H1 (cell line): Measurements from ENCODE around the gene CWC27. TPM values are rescaled to one million over a fixed set of nuclear protein-coding genes. Genes with fewer than 3 reads are reported as not detected.

Experiments used
- CTCF ChIA-PET: fragments of 300-600 bp; sonication (Branson Sonifier 250); formaldehyde crosslinking; loops from one replicate; lab custom pipeline; 2021; ENCODE audit not compliant: partially characterized antibody; lab: Charles Lee
- POLR2A ChIA-PET: fragments of 300-600 bp; sonication (Branson Sonifier 250); formaldehyde crosslinking; loops from one replicate; lab custom pipeline; 2021; ENCODE audit warnings: inconsistent platforms; ENCODE audit not compliant: partially characterized antibody; lab: Charles Lee
- DNase-seq, 2 experiments: peaks; one replicate each; pipeline versions ENCODE4 v3.0.0 to v3.0.0-alpha.2; 2010 to 2022; ENCODE audit warnings: low spot score in 2 of 2, low read depth in 1 of 2, mixed read lengths in 1 of 2
- FAIRE-seq: peaks from 2 replicates; lab custom pipeline; 2011; peaks lifted over from hg19 to GRCh38; lab: Jason Lieb, UNC
- H2AFZ ChIP-seq: 2 replicates; pipeline ENCODE4 v1.8.1; 2012; ENCODE audit warnings: low read length, inconsistent platforms
- H2AK5ac ChIP-seq: 2 replicates; pipeline ENCODE4 v1.6.1; 2013; ENCODE audit warnings: low read depth, low read length
- H2BK120ac ChIP-seq: replicated peaks from 2 replicates; pipeline ENCODE3; 2013; ENCODE audit warnings: low read depth, low read length, inconsistent platforms
- H2BK12ac ChIP-seq: 2 replicates; pipeline ENCODE4 v1.6.1; 2013; ENCODE audit warnings: low read depth, low read length
- H2BK15ac ChIP-seq: 2 replicates; pipeline ENCODE4 v1.6.1; 2013; ENCODE audit warnings: low read length
- H2BK20ac ChIP-seq: 2 replicates; pipeline ENCODE4 v1.6.1; 2013; ENCODE audit warnings: low read length
- H2BK5ac ChIP-seq: 2 replicates; pipeline ENCODE4 v1.6.1; 2013; ENCODE audit warnings: low read depth, low read length
- H3K14ac ChIP-seq: 2 replicates; pipeline ENCODE4 v1.6.1; 2013; ENCODE audit warnings: inconsistent platforms; ENCODE audit not compliant: insufficient read length
- H3K18ac ChIP-seq: 2 replicates; pipeline ENCODE4 v1.6.1; 2013; ENCODE audit warnings: low read length; ENCODE audit errors: extremely low read depth
- H3K23ac ChIP-seq: 2 replicates; pipeline ENCODE4 v1.6.1; 2013; ENCODE audit warnings: inconsistent platforms; ENCODE audit not compliant: insufficient read length
- H3K23me2 ChIP-seq: 2 replicates; pipeline ENCODE4 v1.6.1; 2013; ENCODE audit warnings: low read depth, low read length
- H3K27ac ChIP-seq: 2 replicates; pipeline ENCODE4 v1.6.1; 2011; ENCODE audit warnings: low read depth, low read length, inconsistent platforms
- H3K27me3 ChIP-seq, 4 experiments: replicated peaks in 1 of 4; 1 replicate in 1 of 4; 2 replicates in 3 of 4; pipeline versions ENCODE4 v1.6.1 to v1.8.1; 2011 to 2013; ENCODE audit warnings: low read length in 3 of 4, mild to moderate bottlenecking in 3 of 4, inconsistent platforms in 2 of 4, mixed read lengths in 2 of 4, moderate library complexity in 1 of 4; ENCODE audit not compliant: control insufficient read depth in 3 of 4, insufficient read depth in 3 of 4; ENCODE audit errors: extremely low read depth in 1 of 4
- H3K36me3 ChIP-seq, 4 experiments: 2 replicates each; pipeline versions ENCODE4 v1.6.1 to v1.8.1; 2011 to 2013; ENCODE audit warnings: mild to moderate bottlenecking in 4 of 4, low read length in 3 of 4, moderate library complexity in 2 of 4, control low read depth in 1 of 4, inconsistent platforms in 1 of 4; ENCODE audit not compliant: insufficient read depth in 4 of 4, control insufficient read depth in 2 of 4
- H3K4ac ChIP-seq: replicated peaks from 2 replicates; pipeline ENCODE3; 2013; ENCODE audit warnings: low read length, low read depth, mixed read lengths, inconsistent platforms; ENCODE audit not compliant: insufficient read length
- H3K4me1 ChIP-seq, 4 experiments: replicated peaks in 1 of 4; 1 replicate in 1 of 4; 2 replicates in 3 of 4; pipeline versions ENCODE4 v1.6.1 to v1.8.1; 2011 to 2013; ENCODE audit warnings: low read length in 3 of 4, inconsistent platforms in 2 of 4, mixed read lengths in 1 of 4; ENCODE audit not compliant: insufficient read depth in 4 of 4, control insufficient read depth in 3 of 4
- H3K4me2 ChIP-seq, 2 experiments: 2 replicates each; pipeline versions ENCODE4 v1.6.1 to v1.8.1; 2011 to 2013; ENCODE audit warnings: low read depth in 2 of 2, low read length in 2 of 2, control low read depth in 1 of 2, inconsistent platforms in 1 of 2, mild to moderate bottlenecking in 1 of 2; ENCODE audit not compliant: insufficient read depth in 1 of 2
- H3K4me3 ChIP-seq, 4 experiments: fragments of 200-600, 300-600 bp in 1 of 4; sonication (generic), shearing (Covaris generic), sonication (Bioruptor Twin) in 1 of 4; 2 replicates each; pipeline versions ENCODE4 v1.5.1 to v1.8.1; 2011 to 2016; ENCODE audit warnings: low read length in 4 of 4, low read depth in 3 of 4, control low read depth in 2 of 4, inconsistent platforms in 2 of 4, mild to moderate bottlenecking in 2 of 4, mixed read lengths in 1 of 4, moderate library complexity in 1 of 4; ENCODE audit not compliant: insufficient read depth in 2 of 4; ENCODE audit errors: extremely low read depth in 1 of 4
- H3K56ac ChIP-seq: replicated peaks from 2 replicates; pipeline ENCODE3; 2013; ENCODE audit warnings: low read depth, mild to moderate bottlenecking, mixed read lengths, low read length, inconsistent platforms; ENCODE audit not compliant: insufficient read length
- H3K79me1 ChIP-seq: 2 replicates; pipeline ENCODE4 v1.6.1; 2013; ENCODE audit warnings: low read depth, low read length, control low read depth
- H3K79me2 ChIP-seq, 2 experiments: 2 replicates each; pipeline versions ENCODE4 v1.6.1 to v1.8.1; 2012 to 2013; ENCODE audit warnings: low read length in 2 of 2, mild to moderate bottlenecking in 2 of 2, inconsistent platforms in 1 of 2; ENCODE audit not compliant: insufficient read depth in 2 of 2, control insufficient read depth in 1 of 2
- H3K9ac ChIP-seq, 4 experiments: replicated peaks in 1 of 4; 1 replicate in 1 of 4; 2 replicates in 3 of 4; pipeline versions ENCODE4 v1.6.1 to v1.8.1; 2011 to 2013; ENCODE audit warnings: low read depth in 3 of 4, low read length in 3 of 4, control low read depth in 2 of 4, mild to moderate bottlenecking in 2 of 4, moderate library complexity in 2 of 4, inconsistent platforms in 1 of 4; ENCODE audit errors: extremely low read depth in 1 of 4
- H3K9me3 ChIP-seq, 2 experiments: 2 replicates each; pipeline versions ENCODE4 v1.6.1 to v1.8.1; 2012 to 2013; ENCODE audit warnings: mild to moderate bottlenecking in 2 of 2, moderate library complexity in 2 of 2, control low read depth in 1 of 2, inconsistent platforms in 1 of 2, low read depth in 1 of 2, low read length in 1 of 2, mixed read lengths in 1 of 2; ENCODE audit not compliant: insufficient read depth in 2 of 2
- H4K20me1 ChIP-seq, 2 experiments: replicated peaks in 1 of 2; 2 replicates each; pipeline versions ENCODE3 to v1.8.1; 2011 to 2013; ENCODE audit warnings: inconsistent platforms in 2 of 2, low read length in 2 of 2, mild to moderate bottlenecking in 1 of 2; ENCODE audit not compliant: insufficient read depth in 2 of 2, control insufficient read depth in 1 of 2
- H4K5ac ChIP-seq: 2 replicates; pipeline ENCODE4 v1.6.1; 2013; ENCODE audit warnings: low read length, low read depth, mixed read lengths, inconsistent platforms; ENCODE audit not compliant: insufficient read length
- H4K8ac ChIP-seq: 2 replicates; pipeline ENCODE4 v1.8.0; 2013; ENCODE audit warnings: mild to moderate bottlenecking, moderate library complexity, low read length, inconsistent platforms; ENCODE audit not compliant: insufficient read depth; ENCODE audit errors: extremely low read depth
- H4K91ac ChIP-seq: replicated peaks from 2 replicates; pipeline ENCODE3; 2013; ENCODE audit warnings: low read length, mixed read lengths, inconsistent platforms; ENCODE audit not compliant: insufficient read length
- ASH2L ChIP-seq: fragments of 200-600, 300-600 bp; sonication (generic); IDR thresholded peaks from one replicate; pipeline ENCODE4 v1.7.1; 2017; ENCODE audit warnings: low read length
- BACH1 ChIP-seq: IDR thresholded peaks from 2 replicates; pipeline ENCODE4 v1.6.1; 2012; ENCODE audit warnings: low read length, improper control_type of control experiment
- CEBPB ChIP-seq: IDR thresholded peaks from 2 replicates; pipeline ENCODE4 v1.6.1; 2012; ENCODE audit warnings: low read depth, low read length
- CREB1 ChIP-seq: IDR thresholded peaks from 2 replicates; pipeline ENCODE4 v1.6.1; 2012; ENCODE audit warnings: inconsistent platforms
- CTCF ChIP-seq, 3 experiments: IDR thresholded peaks; 1 replicate in 2 of 3; 2 replicates in 1 of 3; pipeline versions ENCODE4 v1.5.1 to v1.6.1; 2011; ENCODE audit warnings: low read length in 3 of 3, mild to moderate bottlenecking in 3 of 3, inconsistent platforms in 2 of 3, low read depth in 1 of 3, moderate library complexity in 1 of 3; ENCODE audit not compliant: insufficient read depth in 1 of 3; ENCODE audit errors: control extremely low read depth in 1 of 3
- EZH2 ChIP-seq: fragments of 200-600 bp; sonication (generic); IDR thresholded peaks from 2 replicates; pipeline ENCODE4 v1.7.1; 2012; ENCODE audit warnings: low read depth, mild to moderate bottlenecking, moderate library complexity, low read length, inconsistent platforms; ENCODE audit not compliant: severe bottlenecking
- POU5F1 ChIP-seq: IDR thresholded peaks from 2 replicates; pipeline ENCODE4 v1.6.1; 2011; ENCODE audit warnings: low read depth, mild to moderate bottlenecking, low read length, moderate library complexity
- RNF2 ChIP-seq: fragments of 200-900, 300-1000 bp; sonication (generic); IDR thresholded peaks from 2 replicates; pipeline ENCODE4 v1.7.1; 2016; ENCODE audit warnings: borderline replicate concordance, low read depth, mild to moderate bottlenecking, antibody characterized with exemption, low read length; ENCODE audit not compliant: poor library complexity, severe bottlenecking; ENCODE audit errors: missing control alignments
- SAP30 ChIP-seq: fragments of 300-600 bp; sonication (generic); IDR thresholded peaks from 2 replicates; pipeline ENCODE4 v1.7.1; 2012; ENCODE audit warnings: low read length, moderate library complexity, mild to moderate bottlenecking, inconsistent platforms; ENCODE audit not compliant: insufficient read depth, insufficient replicate concordance
- TCF12 ChIP-seq: IDR thresholded peaks from 2 replicates; pipeline ENCODE4 v1.6.1; 2011; ENCODE audit warnings: low read depth, mild to moderate bottlenecking, low read length
- YY1 ChIP-seq: IDR thresholded peaks from 2 replicates; pipeline ENCODE4 v1.6.1; 2011; ENCODE audit warnings: low read depth, mild to moderate bottlenecking, low read length
- WGBS, 2 experiments: shearing (Covaris generic) in 1 of 2; methylation state at CpG; one replicate each; pipeline versions ENCODE4 v1.1.6 to v1.1.7; 2013 to 2015; ENCODE audit warnings: low lambda C conversion rate in 2 of 2, mixed read lengths in 2 of 2, inconsistent platforms in 1 of 2, low coverage in 1 of 2, missing lambda C conversion rate in 1 of 2; ENCODE audit not compliant: insufficient replicate concordance in 2 of 2, insufficient coverage in 1 of 2, insufficient read length in 1 of 2; ENCODE audit errors: extremely low coverage in 1 of 2, missing lambda C conversion rate in 1 of 2; 5-methylcytosine and 5-hydroxymethylcytosine counted together
- polyA plus RNA-seq, 7 experiments: library from polyadenylated mRNA; depleted of rRNA in 3 of 7; stranded (reverse) in 5 of 7; unstranded in 2 of 7; fragments of >200 nt in 5 of 7; fragments of 200-250 nt in 2 of 7; gene quantifications; 1 replicate in 5 of 7; 2 replicates in 1 of 7; 4 replicates in 1 of 7; pipeline versions ENCODE4 v1.2.1 to v1.2.3, GENCODE V29; 2011 to 2013; ENCODE audit warnings: missing spikeins in 2 of 7, mixed read lengths in 2 of 7
- total RNA-seq: library from RNA; stranded (reverse); fragmentation: NEBNext Ultra II Directional; extraction: Animal tissue kit (Norgen Biotek cat#: 25700); gene quantifications from 2 replicates; pipeline ENCODE4 v1.2.1, GENCODE V29; 2021

CWC27 gene
- total and polyA plus RNA-seq, 2 of the 8 experiments (the other 6 are each of a cell fraction or from before 2014, with no cell fraction given): 24.9 to 43.4 TPM

- Histone ChIP-seq H3K23ac (no peak overlapping the region), H3K18ac (no peak overlapping the region), H2AK5ac (no peak overlapping the region; the same call in 1 of the 2 replicates), H3K27me3 (no peaks in the 10 kb centered on the region), H2BK12ac (no peak overlapping the region), H2BK20ac (no peak overlapping the region), H4K5ac (no peak overlapping the region), H3K23me2 (no peaks in the 10 kb centered on the region), H3K14ac (no peak overlapping the region), H3K4ac (no peak overlapping the region), H4K91ac (no peak overlapping the region), H3K4me2 (no peak overlapping the region), H2AFZ (no peak overlapping the region), H3K36me3 (peaks cover 0 to 5% (median 2%) of the 10 kb centered on the region in 4 experiments; a peak in 2 of 8 replicates), H3K27ac (no peak overlapping the region), H3K4me1 (peaks cover 0 to 2% (median 0%) of the 10 kb centered on the region in 4 experiments; a peak in 2 of 7 replicates), H2BK120ac (no peak overlapping the region), H3K56ac (no peak overlapping the region), H2BK15ac (no peak overlapping the region), H3K79me1 (no peaks in the 10 kb centered on the region), H3K9me3 (peaks cover 7 to 12% of the 10 kb centered on the region in 2 experiments; a peak in 1 of 4 replicates), H3K4me3 (no peak overlapping the region), H2BK5ac (0 out of 2 replicates have a peak overlapping the region, but pooled peaks have one; percentile 6), H4K20me1 (no peaks in the 10 kb centered on the region), H3K9ac (no peak overlapping the region), H3K79me2 (0 out of 4 replicates have a peak, but pooled peaks cover 0 to 2% of the 10 kb centered on the region in 2 experiments), H4K8ac (no peak overlapping the region)
- 90% methylated on average over 6 of the region's 6 CpGs; no CpG with 5 or more reads in 1 of the 2 experiments for WGBS, 2 experiments
- ChIA-PET POLR2A (no interaction called here), CTCF (interaction anchor here (1.3 kb wide), 1 partner anchor 14 kb away, joined by 3 read pairs; no protein-coding TSS in a partner anchor)
- FAIRE-seq: no peak
- no peak for DNase-seq
- TF ChIP-seq ASH2L (no peak), TCF12 (no peak), CEBPB (no peak), SAP30 (no peak), RNF2 (no peak), YY1 (no peak), CTCF (IDR thresholded peaks at IDR 0.05; ENCODE audit: control extremely low read depth in 1 of 3, insufficient read depth in 1 of 3, low read depth in 1 of 3, low read length in 3 of 3) (no peak), CREB1 (no peak), EZH2 (no peak), POU5F1 (no peak), BACH1 (no peak)
Observed at GRCh38 chr5:64923151-64923685, 154.5 kb downstream of the CWC27 start.
